Anterior cingulate cortex (tissue), 58 donors: ENCODE measurements around the gene LRP2BP.
A peak's percentile ranks its signal among the peaks of the same experiment; 100 is the strongest.
"Not testable (repeated sequence)": the region's sequence is repeated elsewhere in the genome, so short reads cannot be mapped to it uniquely, and the experiment has no call there.

Experiments used
- DNase-seq, 58 donors: peaks; one replicate each; lab custom pipeline; 2025; lab: John Stamatoyannopoulos, UW

Gene LRP2BP

DNA sequence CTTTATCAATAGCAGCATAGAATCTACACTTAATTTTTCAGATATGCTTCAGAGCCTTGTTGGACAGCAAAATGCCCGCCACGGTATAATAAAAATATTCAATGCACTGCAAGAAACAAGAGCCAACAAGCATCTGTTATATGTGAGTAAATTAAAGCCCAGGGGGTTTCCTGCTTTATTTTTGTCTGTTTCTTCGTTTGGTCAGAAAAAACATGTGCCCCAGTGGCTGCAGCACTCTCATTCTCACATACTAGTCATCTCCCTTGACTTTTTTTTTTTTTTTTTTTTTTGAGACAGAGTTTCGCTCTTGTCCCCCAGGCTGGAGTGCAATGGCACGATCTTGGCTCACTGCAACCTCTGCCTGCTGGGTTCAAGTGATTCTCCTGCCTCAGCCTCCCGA is 33.2 kb downstream of the LRP2BP start:
- not testable (repeated sequence) for DNase-seq

DNA sequence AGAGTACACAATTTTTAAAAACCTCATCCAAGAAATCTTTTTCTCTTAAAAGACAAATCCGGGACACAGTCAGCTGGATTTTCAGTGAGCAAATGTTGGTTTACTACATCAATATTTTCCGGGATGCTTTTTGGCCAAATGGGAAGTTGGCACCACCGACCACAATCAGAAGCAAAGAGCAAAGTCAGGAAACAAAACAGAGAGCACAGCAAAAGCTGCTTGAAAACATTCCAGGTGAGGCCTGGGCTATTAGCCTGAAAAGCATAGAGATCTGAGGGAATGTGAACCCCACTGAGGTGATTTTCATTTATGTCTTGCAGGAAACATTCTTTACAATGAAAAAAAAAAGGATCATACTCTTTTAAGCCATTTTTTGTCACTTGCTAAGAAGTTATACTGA is 33.9 kb downstream of the LRP2BP start:
- DNase-seq = no peak

DNA sequence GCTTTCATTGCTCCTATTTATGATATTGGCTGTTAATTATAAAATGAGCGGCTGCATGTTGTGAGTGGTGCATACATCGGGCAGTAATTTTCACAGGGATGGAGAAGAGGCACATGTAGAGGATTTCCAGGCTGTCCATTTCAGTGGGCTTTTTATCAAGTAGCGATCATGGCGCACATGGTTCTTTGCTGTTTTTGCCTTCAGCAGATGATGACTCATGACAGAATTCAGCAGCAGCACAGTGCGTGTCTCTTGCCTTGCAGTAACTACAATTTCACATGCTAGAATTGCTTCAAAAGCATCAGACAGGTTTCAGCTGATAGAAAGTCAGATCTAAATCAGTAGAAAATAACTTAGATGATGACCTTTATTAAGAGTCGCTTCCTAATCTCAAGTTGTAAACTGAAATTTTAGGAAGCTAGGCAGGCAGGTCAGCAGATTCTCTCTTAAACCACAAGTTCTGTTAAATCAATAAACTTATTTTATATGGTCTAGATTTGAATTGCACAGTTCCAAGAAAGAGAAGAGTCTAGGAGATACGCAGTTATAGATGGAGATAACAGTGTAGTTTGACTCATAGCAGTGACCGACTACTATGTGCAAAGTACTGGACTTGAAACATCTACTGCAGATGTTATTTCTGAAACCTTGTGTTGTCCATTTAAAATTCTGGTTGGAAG is 35.8 kb downstream of the LRP2BP start:
- peak in 3 of 58 donors; percentile 2 to 6 (median 4) for DNase-seq

- DNase-seq = no peak
These were observed 36.8 kb downstream of the LRP2BP start for GRCh38 chr4:185358959-185359358.

DNA sequence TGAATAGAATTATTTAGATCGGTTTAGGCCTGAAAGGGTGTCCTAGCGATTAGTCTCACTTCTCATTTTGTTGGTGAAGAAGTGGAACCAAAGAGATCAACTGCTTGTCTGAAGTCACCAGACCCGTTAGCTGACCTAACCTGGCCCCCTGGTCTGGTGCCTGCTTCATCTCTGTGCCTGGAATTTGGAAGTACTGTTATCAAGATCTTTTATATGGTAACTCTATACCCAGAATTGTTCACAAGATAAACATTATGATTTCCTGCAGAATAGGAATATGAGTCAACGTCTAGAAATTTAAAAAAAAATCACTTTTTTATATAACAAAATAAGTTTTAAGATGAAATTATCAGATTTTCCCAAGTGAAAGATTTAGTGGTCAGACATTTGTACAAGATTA is 37.2 kb downstream of the LRP2BP start:
- DNase-seq = no peak

- DNase-seq = no peak
These were observed 37.8 kb downstream of the LRP2BP start for GRCh38 chr4:185357733-185358440.

GRCh38 chr4:185357211-185357610 is 38.5 kb downstream of the LRP2BP start:
- peak in 1 of 58 donors; percentile 4 for DNase-seq

DNA sequence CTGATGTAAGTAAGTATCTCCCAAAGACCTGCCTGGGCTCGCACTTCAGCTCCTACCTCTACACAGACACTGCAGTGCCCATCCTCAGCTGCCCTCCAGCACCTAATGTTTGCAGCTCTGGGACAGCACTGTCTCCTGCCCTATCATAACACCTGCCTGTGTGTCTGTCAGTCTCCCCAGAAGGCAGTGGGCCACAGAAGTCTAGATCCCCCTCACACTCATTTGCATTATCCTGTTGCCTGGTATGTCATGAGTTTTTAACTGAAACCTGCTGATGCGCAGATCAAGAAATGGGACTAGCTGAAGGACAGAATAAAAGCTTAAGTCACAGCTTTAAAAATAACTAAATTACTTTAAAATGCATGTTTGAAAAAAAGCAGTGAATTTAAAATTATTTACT is 43.0 kb downstream of the LRP2BP start:
- DNase-seq = no peak

GRCh38 chr4:185352202-185352601 is 43.5 kb downstream of the LRP2BP start:
- peak in 1 of 58 donors; percentile 2 for DNase-seq

GRCh38 chr4:185351691-185352090 is 44.0 kb downstream of the LRP2BP start:
- DNase-seq = no peak

GRCh38 chr4:185346975-185347601 is 48.6 kb downstream of the LRP2BP start:
- no peak for DNase-seq

- no peak for DNase-seq
These were observed 50.8 kb downstream of the LRP2BP start for GRCh38 chr4:185344743-185345538.

- no peak for DNase-seq
These were observed 51.8 kb downstream of the LRP2BP start for GRCh38 chr4:185343726-185344581.

GRCh38 chr4:185341841-185342240 is 53.9 kb downstream of the LRP2BP start:
- DNase-seq = no peak

DNA sequence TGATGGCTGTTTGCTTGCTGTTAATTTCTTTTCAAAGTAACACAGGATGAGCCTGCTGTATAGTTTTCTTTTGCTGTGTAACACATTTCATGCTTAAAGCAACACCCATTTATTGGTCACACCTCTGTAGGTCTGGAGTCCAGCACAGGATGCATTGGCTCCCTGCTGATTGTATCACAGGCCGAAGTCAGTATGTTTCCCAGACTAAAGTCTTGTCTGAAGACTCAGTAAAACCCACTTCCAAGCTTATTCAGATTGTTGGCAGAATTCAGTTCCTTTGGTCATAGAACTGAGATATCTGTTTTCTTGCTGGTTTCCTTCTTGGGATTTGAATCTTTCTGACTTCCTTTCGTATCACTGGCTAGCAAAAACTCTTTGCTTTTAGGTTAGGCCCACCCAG is 54.3 kb downstream of the LRP2BP start:
- no peak for DNase-seq

GRCh38 chr4:185339941-185340340 is 55.8 kb downstream of the LRP2BP start:
- DNase-seq = no peak

- no peak for DNase-seq
These were observed 60.1 kb downstream of the LRP2BP start for GRCh38 chr4:185335579-185335978.

DNA sequence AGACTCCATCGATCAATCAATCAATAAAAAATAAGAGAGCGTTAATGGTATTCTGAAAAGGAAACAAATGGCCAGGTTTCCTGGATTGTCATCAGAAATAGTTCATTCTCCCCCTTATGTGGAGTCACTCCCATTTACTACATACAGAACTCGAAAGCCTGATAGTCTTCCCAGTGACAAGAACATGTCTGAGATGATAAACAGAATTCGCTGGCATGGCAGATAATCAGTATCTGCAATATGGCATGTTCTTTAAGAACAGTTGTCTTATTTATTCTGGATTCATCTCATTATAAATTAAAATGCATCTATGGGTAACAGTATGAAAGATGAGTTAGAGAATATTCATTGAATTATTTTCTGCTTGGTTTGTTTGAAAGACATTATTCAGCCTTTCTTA is 61.4 kb downstream of the LRP2BP start:
- no peak for DNase-seq

DNA sequence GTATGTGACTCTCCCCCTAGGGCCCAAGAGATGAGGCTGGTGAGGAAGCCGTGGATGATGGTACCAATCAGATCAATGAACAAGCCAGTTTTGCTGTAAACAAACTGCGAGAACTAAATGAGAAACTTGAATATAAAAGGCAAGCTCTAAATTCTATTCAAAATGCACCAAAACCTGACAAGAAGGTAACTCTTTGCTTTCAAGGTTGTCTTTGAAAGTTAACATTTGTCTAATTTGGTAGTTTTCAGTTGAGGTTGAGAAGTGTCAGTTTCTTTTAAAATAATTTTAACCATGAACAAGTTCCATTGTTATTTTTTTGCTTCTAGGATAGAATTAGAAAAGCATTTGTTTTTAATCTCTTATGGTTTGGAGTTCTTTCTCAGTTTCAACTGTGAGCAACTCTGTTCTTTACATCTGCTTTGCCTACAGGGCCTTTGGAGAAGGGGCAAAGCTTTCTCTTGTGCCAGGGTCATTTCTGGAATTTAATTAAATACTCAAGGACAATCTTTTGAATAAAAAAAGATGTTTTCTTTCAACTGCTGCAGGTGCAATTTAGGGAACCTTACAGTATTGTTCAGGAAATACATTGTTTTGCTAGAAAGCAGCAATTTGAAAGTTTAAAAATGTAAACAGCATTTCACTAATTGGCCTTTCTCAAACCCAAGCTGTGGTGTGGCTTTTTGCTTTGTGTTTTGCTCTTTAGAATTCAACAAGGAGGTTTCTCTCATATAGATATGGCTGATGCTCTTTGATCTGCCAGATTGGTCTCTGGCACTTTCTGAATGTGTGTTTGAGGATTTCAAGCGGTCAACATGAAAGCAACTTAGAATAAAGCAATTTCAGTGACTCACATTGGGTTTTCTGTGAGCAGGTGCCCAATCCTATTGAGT is 62.9 kb downstream of the LRP2BP start:
- no peak for DNase-seq
